MG63 (cell line): ENCODE results near the gene HNF1B. TPM values are rescaled to one million over a fixed set of nuclear protein-coding genes. Genes with fewer than 3 reads are reported as not detected.

ENCODE experiments used
- DNase-seq: peaks from one replicate; pipeline ENCODE4 v3.0.0-alpha.2; 2020
- H3K27me3 ChIP-seq: fragments of 250-450 bp; sonication (Bioruptor Pico); 2 replicates; pipeline ENCODE4 v1.5.1; 2020; ENCODE audit warnings: mild to moderate bottlenecking, moderate library complexity
- H3K36me3 ChIP-seq: fragments of 250-450 bp; sonication (Bioruptor Pico); 2 replicates; pipeline ENCODE4 v1.5.1; 2020; ENCODE audit warnings: mild to moderate bottlenecking, moderate library complexity
- H3K4me3 ChIP-seq: fragments of 250-450 bp; sonication (Bioruptor Pico); 2 replicates; pipeline ENCODE4 v1.5.1; 2020; ENCODE audit warnings: mild to moderate bottlenecking, moderate library complexity
- H3K9me3 ChIP-seq: fragments of 250-450 bp; sonication (Bioruptor Pico); 2 replicates; pipeline ENCODE4 v1.5.1; 2020; ENCODE audit warnings: mild to moderate bottlenecking, moderate library complexity
- total RNA-seq: library from RNA; depleted of rRNA; stranded (reverse); fragments of >200 nt; shearing (Covaris generic); gene quantifications from 2 replicates; pipeline ENCODE4 v1.2.3, GENCODE V29; 2014; ENCODE audit warnings: low replicate concordance

Gene HNF1B
- total RNA-seq, 1 experiment from 2014 or later: not detected

DNA sequence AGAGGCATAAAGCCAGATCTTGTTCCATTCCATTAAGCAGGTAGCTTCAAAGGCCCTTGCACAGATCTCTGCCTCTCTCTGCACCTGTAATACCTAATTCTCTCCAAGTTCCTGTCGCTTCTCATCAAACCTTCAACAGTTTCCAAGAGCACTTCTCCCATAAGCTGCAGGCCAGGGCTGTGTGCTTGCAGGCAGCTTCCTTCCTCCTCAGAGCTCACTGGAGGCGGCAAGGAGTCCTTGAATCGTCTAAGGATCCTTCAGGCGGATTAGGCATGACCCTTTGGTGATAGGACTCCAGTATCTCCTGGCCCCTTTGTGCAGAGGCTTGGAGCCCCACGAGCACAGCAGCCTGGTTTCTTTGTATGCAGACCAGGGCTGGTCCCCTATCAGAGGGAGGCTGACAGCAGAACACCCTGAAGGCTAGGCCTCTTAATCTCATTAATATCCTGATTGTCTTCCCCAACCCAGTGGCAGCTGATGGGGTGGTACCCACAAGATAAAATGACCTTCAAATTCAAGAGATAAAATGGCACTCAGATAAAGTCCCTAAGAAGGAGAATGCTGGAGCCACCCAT, 19.8 kb downstream of the HNF1B start:
- H3K27me3 ChIP-seq: no peaks in the 10 kb centered on the region
- H3K36me3 ChIP-seq: no peaks in the 10 kb centered on the region
- H3K4me3 ChIP-seq: no peak overlapping the region
- no peaks in the 10 kb centered on the region for H3K9me3 ChIP-seq
- DNase-seq: no peak

GRCh38 chr17:37720989-37721388, 23.9 kb downstream of the HNF1B start:
- peak; percentile 76 for DNase-seq
- no peak overlapping the region for H3K4me3 ChIP-seq
- H3K27me3 ChIP-seq: no peaks in the 10 kb centered on the region

DNA sequence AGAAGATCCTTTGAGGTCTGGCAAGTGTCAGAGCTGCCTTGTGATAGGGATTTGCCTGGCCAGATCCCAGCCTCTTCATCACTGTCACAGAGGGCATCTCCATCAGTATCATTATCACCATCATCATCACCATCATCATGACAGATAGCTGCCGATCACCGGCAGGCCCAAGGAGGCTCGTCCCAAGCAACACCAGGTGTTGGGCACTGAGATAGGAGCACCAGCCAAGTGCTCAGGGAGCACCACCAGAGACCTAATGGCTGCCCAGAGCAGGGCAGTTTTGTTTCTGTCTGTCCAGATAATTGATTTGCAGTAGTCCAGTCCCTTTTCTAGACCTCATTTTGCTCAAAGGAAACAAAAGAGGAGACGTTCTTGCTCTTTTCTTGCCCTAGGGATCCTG, 25.0 kb downstream of the HNF1B start:
- no peak for DNase-seq
- Histone ChIP-seq H3K36me3 (no peaks in the 10 kb centered on the region), H3K27me3 (no peaks in the 10 kb centered on the region), H3K4me3 (no peak overlapping the region), H3K9me3 (no peaks in the 10 kb centered on the region)

More at GRCh38 chr17:37720989-37721388, 23.9 kb downstream of the HNF1B start:
- Histone ChIP-seq H3K36me3 (no peaks in the 10 kb centered on the region), H3K9me3 (no peaks in the 10 kb centered on the region)

DNA sequence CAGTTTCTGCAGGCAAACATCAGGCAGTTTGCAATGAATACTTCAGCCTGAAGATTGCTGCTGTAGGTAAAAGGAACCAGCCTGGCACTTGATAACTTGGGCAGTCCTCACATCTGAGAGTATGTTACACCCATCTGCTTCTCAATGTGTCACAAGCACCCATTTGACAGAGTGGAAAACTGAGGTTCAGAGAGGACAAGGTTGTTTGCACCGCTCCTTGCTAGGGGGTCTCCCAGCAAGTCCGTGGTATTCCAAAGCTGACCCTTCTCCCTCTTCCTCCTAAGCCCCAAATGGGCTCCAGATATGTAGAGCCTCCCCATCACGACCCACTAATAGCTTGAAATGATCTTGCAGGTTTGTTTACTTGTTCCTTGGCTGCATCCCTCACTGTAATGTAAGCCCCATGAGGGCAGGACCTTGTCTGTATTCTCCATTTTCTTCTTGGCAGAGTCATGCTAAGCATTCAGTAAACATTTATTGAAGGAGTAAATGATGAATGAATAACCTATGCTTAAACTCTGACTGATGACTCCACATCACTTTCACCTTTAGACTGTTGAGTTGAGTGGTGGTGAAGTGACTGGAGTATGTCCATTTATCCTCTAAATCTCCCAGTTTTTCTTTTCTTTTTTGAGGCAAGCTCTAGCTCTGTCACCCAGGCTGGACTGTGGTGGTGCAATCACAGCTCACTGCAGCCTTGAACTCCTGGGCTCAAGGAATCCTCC, 26.4 kb downstream of the HNF1B start:
- H3K4me3 ChIP-seq: no peak overlapping the region
- no peak for DNase-seq

GRCh38 chr17:37717627-37718323, 27.1 kb downstream of the HNF1B start:
- H3K36me3 ChIP-seq: no peaks in the 10 kb centered on the region
- H3K9me3 ChIP-seq: no peaks in the 10 kb centered on the region
- DNase-seq: no peak
- no peaks in the 10 kb centered on the region for H3K27me3 ChIP-seq
- H3K4me3 ChIP-seq: no peak overlapping the region

More for the DNA sequence above, 26.4 kb downstream of the HNF1B start:
- Histone ChIP-seq H3K36me3 (no peaks in the 10 kb centered on the region), H3K9me3 (no peaks in the 10 kb centered on the region), H3K27me3 (no peaks in the 10 kb centered on the region)

- H3K4me3 ChIP-seq: no peak overlapping the region
- no peak for DNase-seq
- no peaks in the 10 kb centered on the region for H3K9me3 ChIP-seq
- H3K27me3 ChIP-seq: no peaks in the 10 kb centered on the region
- H3K36me3 ChIP-seq: no peaks in the 10 kb centered on the region
Measured at GRCh38 chr17:37714897-37715296, 30.0 kb downstream of the HNF1B start.

GRCh38 chr17:37713624-37714023, 31.2 kb downstream of the HNF1B start:
- no peak overlapping the region for H3K4me3 ChIP-seq
- H3K27me3 ChIP-seq: no peaks in the 10 kb centered on the region
- DNase-seq: no peak
- no peaks in the 10 kb centered on the region for H3K36me3 ChIP-seq
- H3K9me3 ChIP-seq: no peaks in the 10 kb centered on the region

GRCh38 chr17:37713028-37713431, 31.8 kb downstream of the HNF1B start:
- no peak for DNase-seq
- no peaks in the 10 kb centered on the region for H3K9me3 ChIP-seq
- no peaks in the 10 kb centered on the region for H3K36me3 ChIP-seq
- no peaks in the 10 kb centered on the region for H3K27me3 ChIP-seq
- no peak overlapping the region for H3K4me3 ChIP-seq

DNA sequence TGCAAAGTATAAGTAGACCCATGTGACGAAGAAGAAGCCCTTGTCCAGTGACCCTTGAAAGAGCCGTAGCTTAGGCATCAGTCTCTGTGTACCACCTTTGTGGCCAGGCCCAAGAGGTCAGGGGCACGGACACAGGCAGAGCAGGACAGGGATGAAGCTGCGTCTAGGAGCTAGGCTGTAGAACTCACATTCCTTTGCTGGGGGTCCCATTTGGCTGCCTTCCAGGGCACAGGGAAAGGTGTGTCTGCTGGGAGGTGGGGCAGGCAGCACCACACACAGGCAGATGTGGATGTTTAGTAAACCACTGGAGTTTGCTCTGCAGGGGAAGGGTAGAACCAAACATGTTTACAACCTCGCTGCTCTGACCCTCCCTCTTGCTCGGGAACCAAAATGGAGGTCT, 33.7 kb downstream of the HNF1B start:
- Histone ChIP-seq H3K4me3 (no peak overlapping the region), H3K36me3 (no peaks in the 10 kb centered on the region), H3K27me3 (no peaks in the 10 kb centered on the region), H3K9me3 (no peaks in the 10 kb centered on the region)
- no peak for DNase-seq

DNA sequence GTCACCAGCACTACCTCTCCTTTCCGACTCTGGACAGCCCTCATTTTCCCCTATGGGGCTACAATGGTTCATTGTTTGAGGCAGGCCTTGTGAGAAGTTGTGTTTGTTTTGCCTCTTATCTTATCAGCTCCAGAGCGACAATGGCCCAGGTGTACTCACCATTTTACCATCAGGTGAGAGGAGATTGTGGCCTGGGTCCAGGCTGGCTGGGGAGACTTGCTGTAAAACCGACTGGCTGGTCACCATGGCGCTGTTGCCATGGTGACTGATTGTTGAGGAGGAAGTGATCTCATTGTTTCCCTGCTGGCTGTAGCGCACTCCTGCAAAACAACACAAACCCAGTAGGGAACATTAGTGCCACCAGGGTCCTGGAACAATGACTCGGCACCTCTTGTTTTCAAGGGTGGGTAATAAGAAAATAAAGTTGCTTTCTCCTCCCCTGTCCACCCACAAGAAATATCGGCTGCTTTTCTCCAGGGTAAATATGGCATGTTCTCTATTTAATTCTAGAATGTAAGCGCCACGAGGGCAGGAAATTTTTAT, 34.4 kb downstream of the HNF1B start:
- peak; percentile 28 for DNase-seq
- H3K36me3 ChIP-seq: no peaks in the 10 kb centered on the region
- H3K27me3 ChIP-seq: no peaks in the 10 kb centered on the region
- no peaks in the 10 kb centered on the region for H3K9me3 ChIP-seq
- no peak overlapping the region for H3K4me3 ChIP-seq

- peak; percentile 19 for DNase-seq
- no peaks in the 10 kb centered on the region for H3K27me3 ChIP-seq
- H3K9me3 ChIP-seq: no peaks in the 10 kb centered on the region
- H3K4me3 ChIP-seq: no peak overlapping the region
- no peaks in the 10 kb centered on the region for H3K36me3 ChIP-seq
Measured at GRCh38 chr17:37708616-37709212, 36.1 kb downstream of the HNF1B start.

GRCh38 chr17:37708008-37708615, 36.7 kb downstream of the HNF1B start:
- DNase-seq: no peak
- H3K36me3 ChIP-seq: no peaks in the 10 kb centered on the region
- no peak overlapping the region for H3K4me3 ChIP-seq
- no peaks in the 10 kb centered on the region for H3K27me3 ChIP-seq
- H3K9me3 ChIP-seq: no peaks in the 10 kb centered on the region

DNA sequence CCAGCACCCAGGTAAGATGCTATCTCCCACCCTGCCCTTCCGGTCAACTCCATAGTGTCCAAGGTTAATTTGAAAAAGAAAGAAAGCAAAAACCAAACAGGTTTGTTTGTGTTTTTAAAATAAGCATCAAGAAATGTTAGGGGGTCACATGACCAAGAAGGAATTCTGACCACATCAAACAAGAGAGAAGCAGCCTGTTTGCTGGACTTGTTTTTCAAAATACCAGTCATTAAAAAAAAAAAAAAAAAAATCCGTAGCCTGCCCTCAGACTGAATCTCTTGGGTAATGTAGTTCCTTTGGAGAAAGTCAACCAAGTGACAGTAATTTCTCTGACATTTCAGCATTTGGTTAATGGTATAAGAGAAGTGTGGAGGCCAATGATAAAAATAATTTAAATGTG, 38.4 kb downstream of the HNF1B start:
- no peak for DNase-seq
- no peaks in the 10 kb centered on the region for H3K27me3 ChIP-seq
- H3K36me3 ChIP-seq: no peaks in the 10 kb centered on the region
- no peaks in the 10 kb centered on the region for H3K9me3 ChIP-seq
- no peak overlapping the region for H3K4me3 ChIP-seq

DNA sequence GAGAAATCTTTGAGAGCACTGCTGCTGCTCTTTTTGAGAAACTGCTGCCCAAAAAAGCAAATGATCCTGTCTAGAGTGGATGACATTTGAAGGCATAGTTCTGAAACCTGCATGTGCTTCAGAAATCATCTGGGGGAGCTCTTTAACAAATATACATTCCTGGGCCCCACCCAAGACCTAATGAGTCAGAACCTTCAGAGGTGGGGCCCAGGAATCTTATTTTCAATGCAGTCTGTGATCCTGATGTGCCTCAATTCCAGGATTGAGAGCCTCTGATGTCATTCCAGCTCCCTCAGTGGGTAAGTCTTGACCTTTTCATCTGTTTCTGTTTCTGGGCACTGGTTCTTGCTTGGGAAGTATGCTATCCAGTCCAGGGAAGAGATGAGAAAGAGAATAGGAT, 42.3 kb downstream of the HNF1B start:
- Histone ChIP-seq H3K4me3 (no peak overlapping the region), H3K27me3 (no peaks in the 10 kb centered on the region)

GRCh38 chr17:37701496-37701898, 43.4 kb downstream of the HNF1B start:
- H3K27me3 ChIP-seq: no peaks in the 10 kb centered on the region
- no peaks in the 10 kb centered on the region for H3K9me3 ChIP-seq
- H3K36me3 ChIP-seq: no peaks in the 10 kb centered on the region
- H3K4me3 ChIP-seq: no peak overlapping the region
- DNase-seq: peak; percentile 13

More for the DNA sequence above, 42.3 kb downstream of the HNF1B start:
- Histone ChIP-seq H3K9me3 (no peaks in the 10 kb centered on the region), H3K36me3 (no peaks in the 10 kb centered on the region)
- DNase-seq: peak; percentile 71

- DNase-seq: no peak
Measured at GRCh38 chr17:37700881-37701280, 44.0 kb downstream of the HNF1B start.

More at GRCh38 chr17:37700881-37701280, 44.0 kb downstream of the HNF1B start:
- no peaks in the 10 kb centered on the region for H3K27me3 ChIP-seq
- no peaks in the 10 kb centered on the region for H3K9me3 ChIP-seq
- H3K36me3 ChIP-seq: no peaks in the 10 kb centered on the region
- H3K4me3 ChIP-seq: no peak overlapping the region
